ENCODE results near the gene SHROOM3.

SHROOM3 gene

GRCh38 chr4:76563454-76564122, 128.6 kb downstream of the SHROOM3 start:
- in situ Hi-C loops (cut with MboI; ENCODE audit: low sequenced_read_pairs) = no loop called here

- in situ Hi-C loops (cut with MboI; ENCODE audit: low sequenced_read_pairs) = no loop called here
Measured at GRCh38 chr4:76564123-76564915, 129.3 kb downstream of the SHROOM3 start.

- in situ Hi-C loops (cut with MboI; ENCODE audit: low sequenced_read_pairs) = no loop called here
Measured at GRCh38 chr4:76568262-76568661, 133.2 kb downstream of the SHROOM3 start.

GRCh38 chr4:76569225-76569624, 134.2 kb downstream of the SHROOM3 start:
- in situ Hi-C loops (cut with MboI; ENCODE audit: low sequenced_read_pairs) = no loop called here

GRCh38 chr4:76569706-76570105, 134.7 kb downstream of the SHROOM3 start:
- in situ Hi-C loops (cut with MboI; ENCODE audit: low sequenced_read_pairs) = no loop called here

GRCh38 chr4:76570141-76570973, 135.3 kb downstream of the SHROOM3 start:
- in situ Hi-C loops (cut with MboI; ENCODE audit: low sequenced_read_pairs) = no loop called here

GRCh38 chr4:76571274-76571673, 136.2 kb downstream of the SHROOM3 start:
- in situ Hi-C loops (cut with MboI; ENCODE audit: low sequenced_read_pairs) = no loop called here

- in situ Hi-C loops (cut with MboI; ENCODE audit: low sequenced_read_pairs) = no loop called here
Measured at GRCh38 chr4:76572224-76572623, 137.2 kb downstream of the SHROOM3 start.

GRCh38 chr4:76576824-76577223, 141.8 kb downstream of the SHROOM3 start:
- in situ Hi-C loops (cut with MboI; ENCODE audit: low sequenced_read_pairs) = no loop called here

- in situ Hi-C loops (cut with MboI; ENCODE audit: low sequenced_read_pairs) = no loop called here
Measured at GRCh38 chr4:76578002-76578560, 143.1 kb downstream of the SHROOM3 start.

GRCh38 chr4:76579596-76580375, 144.8 kb downstream of the SHROOM3 start:
- in situ Hi-C loops (cut with MboI; ENCODE audit: low sequenced_read_pairs) = no loop called here

- in situ Hi-C loops (cut with MboI; ENCODE audit: low sequenced_read_pairs) = no loop called here
Measured at GRCh38 chr4:76581077-76581962, 146.3 kb downstream of the SHROOM3 start.

- in situ Hi-C loops (cut with MboI; ENCODE audit: low sequenced_read_pairs) = no loop called here
Measured at GRCh38 chr4:76582074-76582816, 147.2 kb downstream of the SHROOM3 start.

GRCh38 chr4:76582817-76583087, 147.7 kb downstream of the SHROOM3 start:
- in situ Hi-C loops (cut with MboI; ENCODE audit: low sequenced_read_pairs) = no loop called here

- in situ Hi-C loops (cut with MboI; ENCODE audit: low sequenced_read_pairs) = no loop called here
Measured at GRCh38 chr4:76584241-76585152, 149.5 kb downstream of the SHROOM3 start.

- in situ Hi-C loops (cut with MboI; ENCODE audit: low sequenced_read_pairs) = no loop called here
Measured at GRCh38 chr4:76585272-76585671, 150.2 kb downstream of the SHROOM3 start.

GRCh38 chr4:76585897-76586360, 150.9 kb downstream of the SHROOM3 start:
- in situ Hi-C loops (cut with MboI; ENCODE audit: low sequenced_read_pairs) = no loop called here

GRCh38 chr4:76588274-76588673, 153.2 kb downstream of the SHROOM3 start:
- in situ Hi-C loops (cut with MboI; ENCODE audit: low sequenced_read_pairs) = no loop called here
